DND-41 (cell line): Measurements from ENCODE around the gene RASAL1.

Experiments
- ATAC-seq: fragments of 200-7000 bp; cut with Tn5 transposase; 3 replicates; pipeline ENCODE4 v1.9.1; 2021; ENCODE audit warnings: low read depth; ENCODE audit not compliant: insufficient read depth
- DNase-seq: peaks from one replicate; pipeline ENCODE4 v3.0.0-alpha.2; 2020
- H2AFZ ChIP-seq: 2 replicates; pipeline ENCODE4 v1.6.0; 2012; ENCODE audit warnings: low read depth, low read length
- H3K27ac ChIP-seq: 2 replicates; pipeline ENCODE4 v1.5.1; 2012; ENCODE audit warnings: low read length, inconsistent platforms
- H3K27me3 ChIP-seq: fragments of 200-600 bp; sonication (generic); 2 replicates; pipeline ENCODE4 v1.6.0; 2012; ENCODE audit warnings: low read length, mild to moderate bottlenecking, inconsistent platforms; ENCODE audit not compliant: insufficient read depth, poor library complexity
- H3K36me3 ChIP-seq: 2 replicates; pipeline ENCODE4 v1.5.1; 2012; ENCODE audit warnings: low read length, inconsistent platforms; ENCODE audit not compliant: insufficient read depth
- H3K4me1 ChIP-seq: 2 replicates; pipeline ENCODE4 v1.5.1; 2012; ENCODE audit warnings: mild to moderate bottlenecking, low read length; ENCODE audit not compliant: insufficient read depth
- H3K4me2 ChIP-seq: 2 replicates; pipeline ENCODE4 v1.6.0; 2012; ENCODE audit warnings: mild to moderate bottlenecking, moderate library complexity, low read length, inconsistent platforms; ENCODE audit not compliant: insufficient read depth
- H3K4me3 ChIP-seq, 2 experiments: fragments of 200-600 bp in 1 of 2; shearing (Covaris generic) in 1 of 2; 2 replicates each; pipeline ENCODE4 v1.5.1; 2012 to 2016; ENCODE audit warnings: inconsistent platforms in 2 of 2, low read length in 2 of 2, mild to moderate bottlenecking in 2 of 2, low read depth in 1 of 2, moderate library complexity in 1 of 2
- H3K79me2 ChIP-seq: 2 replicates; pipeline ENCODE4 v1.6.0; 2012; ENCODE audit warnings: low read length, inconsistent platforms; ENCODE audit not compliant: insufficient read depth
- H3K9ac ChIP-seq: 2 replicates; pipeline ENCODE4 v1.6.0; 2012; ENCODE audit warnings: low read depth, mild to moderate bottlenecking, inconsistent platforms, low read length, moderate library complexity
- H3K9me3 ChIP-seq: 2 replicates; pipeline ENCODE4 v1.5.1; 2012; ENCODE audit warnings: low read length, moderate library complexity, mild to moderate bottlenecking, inconsistent platforms; ENCODE audit not compliant: insufficient read depth, severe bottlenecking
- H4K20me1 ChIP-seq: 2 replicates; pipeline ENCODE4 v1.6.0; 2012; ENCODE audit warnings: low read length; ENCODE audit not compliant: insufficient read depth
- CTCF ChIP-seq: IDR thresholded peaks from 2 replicates; pipeline ENCODE4 v1.5.1; 2012; ENCODE audit warnings: borderline replicate concordance, low read length, moderate library complexity, mild to moderate bottlenecking; ENCODE audit not compliant: poor library complexity, severe bottlenecking; ENCODE audit errors: extremely low read depth
- EZH2 ChIP-seq: IDR thresholded peaks from 3 replicates; pipeline ENCODE4 v1.6.1; 2012; ENCODE audit warnings: borderline replicate concordance, low read depth, mild to moderate bottlenecking, moderate library complexity, low read length, inconsistent platforms; ENCODE audit not compliant: severe bottlenecking

Gene RASAL1

DNA sequence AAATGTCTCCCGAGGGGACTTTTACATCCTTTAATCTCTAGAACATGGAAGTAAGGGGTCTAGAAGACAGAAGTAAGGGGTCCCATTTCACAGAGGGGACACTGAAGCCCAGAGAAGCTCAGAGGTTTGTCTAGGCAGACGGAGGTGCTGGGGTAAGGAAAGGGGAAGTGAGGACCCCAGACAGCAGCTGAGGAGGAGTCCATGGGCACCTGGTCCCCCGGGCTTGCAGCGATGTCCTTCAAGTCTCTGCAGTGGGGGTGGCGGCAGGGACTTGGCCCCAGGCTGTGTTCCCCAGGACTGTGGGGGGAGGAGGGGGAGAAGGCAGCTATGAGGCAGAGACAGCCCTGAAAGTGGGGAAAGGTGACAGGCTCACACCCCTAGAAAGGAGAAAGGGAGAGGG, 48.4 kb downstream of the RASAL1 start:
- Histone ChIP-seq H2AFZ (no peak overlapping the region), H3K79me2 (peaks cover 82% of the 10 kb centered on the region), H3K36me3 (peaks cover 88% of the 10 kb centered on the region), H3K27me3 (no peaks in the 10 kb centered on the region), H3K27ac (peak overlapping the region; percentile 95), H3K9me3 (no peaks in the 10 kb centered on the region), H3K4me1 (peaks cover 99% of the 10 kb centered on the region), H3K9ac (peak overlapping the region; percentile 57), H4K20me1 (no peaks in the 10 kb centered on the region; the same call in 1 of the 2 replicates), H3K4me3 (peak overlapping the region in 1 of 2 experiments; percentile 35; a peak in 1 of 4 replicates), H3K4me2 (peak overlapping the region; percentile 49)
- TF ChIP-seq EZH2 (no peak), CTCF (no peak)
- ATAC-seq (peak; percentile 2), DNase-seq (peak; percentile 68)

DNA sequence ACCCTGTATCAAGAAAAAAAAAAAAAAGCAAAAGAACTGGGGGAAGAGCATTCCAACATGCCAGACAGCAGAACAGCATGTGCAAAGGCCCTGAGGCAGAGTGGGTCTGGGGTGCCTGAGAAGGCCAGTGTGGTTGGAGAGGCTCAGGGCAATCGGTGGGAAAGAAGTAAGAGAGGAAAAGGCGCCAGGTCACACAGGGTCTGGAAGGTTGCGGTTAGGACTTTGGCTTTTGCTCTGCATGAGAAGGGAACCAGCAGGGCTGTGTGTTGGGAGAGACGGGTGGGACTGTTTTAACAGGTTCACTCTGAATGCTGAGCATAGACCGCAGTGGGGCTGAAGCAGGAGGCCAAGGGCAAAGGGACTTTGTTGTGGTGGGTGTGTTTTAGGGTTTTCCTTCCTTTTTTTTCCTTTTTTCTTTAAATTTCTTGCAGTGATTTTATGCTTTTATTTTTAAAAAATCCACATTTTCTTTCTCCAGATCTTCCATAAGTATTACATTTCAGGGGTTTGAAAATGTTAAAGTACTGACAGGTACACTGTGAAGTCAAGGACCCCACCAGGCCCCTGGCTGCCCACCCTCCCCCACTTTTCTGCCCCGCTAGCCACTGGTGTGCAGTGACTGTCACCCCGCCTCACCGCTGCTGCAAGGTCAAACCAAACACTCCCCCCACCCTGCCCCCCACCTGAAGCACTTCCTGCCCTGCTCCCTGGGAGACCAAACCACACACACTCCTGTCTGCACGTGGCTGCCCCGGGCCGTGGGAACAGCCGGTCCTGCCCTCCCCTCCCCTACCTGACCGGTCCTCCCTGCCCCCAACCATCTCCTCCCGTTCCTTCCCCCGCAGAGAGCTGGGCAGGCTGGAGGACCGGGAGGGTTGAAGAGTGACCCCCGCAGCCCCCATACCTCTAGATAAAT, 49.1 kb downstream of the RASAL1 start:
- ATAC-seq (peak; percentile 64), DNase-seq (peak; percentile 94)
- Histone ChIP-seq H3K4me3 (peak overlapping the region in 1 of 2 experiments; percentile 35; a peak in 1 of 4 replicates), H3K27ac (peak overlapping the region; percentile 95), H3K27me3 (no peaks in the 10 kb centered on the region), H3K36me3 (peaks cover 88% of the 10 kb centered on the region), H2AFZ (no peak overlapping the region), H3K79me2 (peaks cover 82% of the 10 kb centered on the region), H3K9me3 (no peaks in the 10 kb centered on the region), H3K4me2 (peak overlapping the region; percentile 49), H3K9ac (peak overlapping the region; percentile 57), H3K4me1 (peaks cover 100% of the 10 kb centered on the region), H4K20me1 (peaks cover 5% of the 10 kb centered on the region; the same call in 1 of the 2 replicates)
- no peak for TF ChIP-seq EZH2
- no peak for TF ChIP-seq CTCF

- Histone ChIP-seq H3K9ac (peak overlapping the region; percentile 33), H3K4me2 (no peak overlapping the region), H3K9me3 (no peaks in the 10 kb centered on the region), H3K4me1 (peaks cover 98% of the 10 kb centered on the region), H2AFZ (no peak overlapping the region), H3K27ac (peak overlapping the region; percentile 95), H4K20me1 (peaks cover 5% of the 10 kb centered on the region; the same call in 1 of the 2 replicates), H3K4me3 (no peak overlapping the region), H3K79me2 (peaks cover 84% of the 10 kb centered on the region), H3K27me3 (no peaks in the 10 kb centered on the region), H3K36me3 (peaks cover 92% of the 10 kb centered on the region)
- TF ChIP-seq CTCF (no peak), EZH2 (no peak)
- ATAC-seq (no peak), DNase-seq (no peak)
Observed at GRCh38 chr12:113083863-113084435, 51.6 kb downstream of the RASAL1 start.
